Transverse colon (tissue), 4 donors: ENCODE results near the gene SLC25A51. TPM values are rescaled to one million over a fixed set of nuclear protein-coding genes. Genes with fewer than 3 reads are reported as not detected.

Experiments
- DNase-seq: peaks from one replicate; pipeline ENCODE4 v3.0.0-alpha.2; 2019
- H3K27ac ChIP-seq, 4 donors: fragments of 200-600 bp; sonication (generic); 2 replicates each; pipeline ENCODE4 v1.5.1; 2016 to 2018; ENCODE audit warnings: inconsistent platforms in 4 of 4
- H3K27me3 ChIP-seq: fragments of 200-600 bp; sonication (generic); 2 replicates; pipeline ENCODE4 v1.5.1; 2017; ENCODE audit warnings: inconsistent platforms
- H3K36me3 ChIP-seq, 4 donors: fragments of 200-600 bp; sonication (generic); 2 replicates each; pipeline ENCODE4 v1.5.1; 2017 to 2019; ENCODE audit warnings: inconsistent platforms in 4 of 4
- H3K4me1 ChIP-seq, 4 donors: fragments of 200-600 bp; sonication (generic); 2 replicates each; pipeline ENCODE4 v1.5.1; 2017 to 2020; ENCODE audit warnings: inconsistent platforms in 4 of 4
- H3K4me3 ChIP-seq, 4 donors: fragments of 200-600 bp; sonication (generic); 1 replicate in 1 of 4; 2 replicates in 3 of 4; pipeline versions ENCODE4 v1.5.1 to v1.6.1; 2017 to 2019; ENCODE audit warnings: inconsistent platforms in 4 of 4
- H3K9me3 ChIP-seq, 2 donors: fragments of 200-600 bp; sonication (generic); 2 replicates each; pipeline ENCODE4 v1.5.1; 2017 to 2019; ENCODE audit warnings: inconsistent platforms in 2 of 2
- EP300 ChIP-seq: sonication (generic); formaldehyde crosslinking; IDR thresholded peaks from one replicate; pipeline ENCODE4 v1.6.1; 2017; ENCODE audit warnings: antibody characterized with exemption, low read depth
- POLR2A ChIP-seq: fragments of 450-650 bp; IDR thresholded peaks from one replicate; pipeline ENCODE4 v1.6.1; 2016; ENCODE audit warnings: antibody characterized with exemption, mild to moderate bottlenecking, moderate library complexity
- POLR2AphosphoS5 ChIP-seq, 3 donors: sonication (generic); formaldehyde crosslinking; IDR thresholded peaks; one replicate each; pipeline ENCODE4 v1.6.1; 2016; ENCODE audit warnings: antibody characterized with exemption in 3 of 3
- WGBS, 2 donors: methylation state at CpG; one replicate each; pipeline ENCODE4 v1.1.5; 2018; ENCODE audit warnings: low coverage in 1 of 2; 5-methylcytosine and 5-hydroxymethylcytosine counted together
- in situ Hi-C, 4 donors: fragments of 200-750 bp; cut with MboI; loops; one replicate each; pipeline versions ENCODE4 v1.15.0 to v1.15.1; 2017; ENCODE audit warnings: low sequenced_read_pairs in 3 of 4, low pct_ligation_motif_present in 1 of 4, low pct_unique_long_range_greater_than_20kb in 1 of 4
- intact Hi-C: fragments of 100-400 bp; cut with DNase I; formaldehyde crosslinking; loops from one replicate; pipeline ENCODE4 v1.15.1; 2023; ENCODE audit warnings: low total_unique reads
- total RNA-seq, 4 donors: library from RNA; depleted of rRNA; stranded (reverse); fragments of >200 nt; gene quantifications; one replicate each; pipeline ENCODE4 v1.1.0, GENCODE V29; 2016
- TF ChIP-seq, protein P1 (sequence below), 5 experiments: fragments of 200-600 bp in 3 of 5; fragments of 450-650 bp in 2 of 5; sonication (generic) in 3 of 5; IDR thresholded peaks; 1 replicate in 2 of 5; 2 replicates in 3 of 5; pipeline ENCODE4 v1.5.1; 2016 to 2017; ENCODE audit warnings: antibody characterized with exemption in 5 of 5, inconsistent platforms in 3 of 5, mild to moderate bottlenecking in 2 of 5, moderate library complexity in 1 of 5

Gene SLC25A51
- total RNA-seq, 4 donors from 2014 or later: 15.7 to 30.0 (median 24.1) TPM

DNA sequence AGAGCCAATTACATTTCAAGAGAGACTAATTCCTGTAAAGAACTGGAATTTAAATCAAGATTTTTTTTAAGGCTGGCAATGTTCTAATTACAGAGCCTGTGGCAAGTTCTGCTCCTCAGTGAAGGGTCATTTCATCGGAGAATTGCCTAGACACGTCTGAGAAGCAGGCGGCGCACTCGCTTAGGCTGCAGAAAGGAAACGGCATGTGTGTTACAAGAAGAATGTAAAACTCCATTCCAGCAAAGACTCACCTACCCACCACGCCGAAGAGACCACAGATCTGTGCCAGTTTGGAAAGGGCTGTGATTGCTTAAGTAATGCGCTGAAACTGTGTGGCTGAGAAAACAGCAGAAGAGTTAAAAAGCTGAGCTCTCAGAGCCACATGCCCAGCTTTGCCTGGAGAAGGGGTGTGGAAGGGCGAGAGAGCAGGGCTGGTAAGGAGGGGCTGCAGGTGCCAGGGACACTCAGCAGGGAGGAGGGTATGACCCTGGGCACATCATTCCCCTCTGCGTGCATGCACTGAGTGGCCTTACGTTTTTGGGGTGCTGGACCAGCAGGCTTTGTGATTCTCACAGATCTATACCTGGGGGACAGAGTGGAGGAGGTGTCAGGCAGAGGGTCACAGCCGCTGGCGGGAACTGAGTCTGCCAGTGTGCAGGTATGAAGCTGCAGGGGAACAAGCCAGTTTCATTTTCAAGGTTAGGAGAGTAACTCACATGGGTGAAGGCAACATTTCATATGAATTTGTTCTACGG is 17.8 kb upstream of the SLC25A51 start:
- Histone ChIP-seq H3K4me1 (no peaks in the 10 kb centered on the region), H3K4me3 (no peak overlapping the region), H3K9me3 (no peaks in the 10 kb centered on the region), H3K36me3 (no peaks in the 10 kb centered on the region), H3K27ac (no peak overlapping the region), H3K27me3 (no peaks in the 10 kb centered on the region)
- intact Hi-C loops: no loop called here
- in situ Hi-C loops: loop anchor here (25.0 kb wide), 6 partner anchors 141 to 491 kb away; partner anchors contain the start of genes FBXO10 (in 1 of the 4), IGFBPL1 (in 1 of the 4), POLR1E (in 1 of the 4) and SHB (in 1 of the 4)
- WGBS, 2 donors: 80 to 87% methylated on average over 1 to 15 of the region's 15 CpGs
- no peak for TF ChIP-seq POLR2A
- no peak for TF ChIP-seq POLR2AphosphoS5 (IDR thresholded peaks at IDR 0.05)
- TF ChIP-seq, protein P1, sequence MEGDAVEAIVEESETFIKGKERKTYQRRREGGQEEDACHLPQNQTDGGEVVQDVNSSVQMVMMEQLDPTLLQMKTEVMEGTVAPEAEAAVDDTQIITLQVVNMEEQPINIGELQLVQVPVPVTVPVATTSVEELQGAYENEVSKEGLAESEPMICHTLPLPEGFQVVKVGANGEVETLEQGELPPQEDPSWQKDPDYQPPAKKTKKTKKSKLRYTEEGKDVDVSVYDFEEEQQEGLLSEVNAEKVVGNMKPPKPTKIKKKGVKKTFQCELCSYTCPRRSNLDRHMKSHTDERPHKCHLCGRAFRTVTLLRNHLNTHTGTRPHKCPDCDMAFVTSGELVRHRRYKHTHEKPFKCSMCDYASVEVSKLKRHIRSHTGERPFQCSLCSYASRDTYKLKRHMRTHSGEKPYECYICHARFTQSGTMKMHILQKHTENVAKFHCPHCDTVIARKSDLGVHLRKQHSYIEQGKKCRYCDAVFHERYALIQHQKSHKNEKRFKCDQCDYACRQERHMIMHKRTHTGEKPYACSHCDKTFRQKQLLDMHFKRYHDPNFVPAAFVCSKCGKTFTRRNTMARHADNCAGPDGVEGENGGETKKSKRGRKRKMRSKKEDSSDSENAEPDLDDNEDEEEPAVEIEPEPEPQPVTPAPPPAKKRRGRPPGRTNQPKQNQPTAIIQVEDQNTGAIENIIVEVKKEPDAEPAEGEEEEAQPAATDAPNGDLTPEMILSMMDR (IDR thresholded peaks at IDR 0.05): no peak
- no peak for TF ChIP-seq EP300
- DNase-seq: no peak

DNA sequence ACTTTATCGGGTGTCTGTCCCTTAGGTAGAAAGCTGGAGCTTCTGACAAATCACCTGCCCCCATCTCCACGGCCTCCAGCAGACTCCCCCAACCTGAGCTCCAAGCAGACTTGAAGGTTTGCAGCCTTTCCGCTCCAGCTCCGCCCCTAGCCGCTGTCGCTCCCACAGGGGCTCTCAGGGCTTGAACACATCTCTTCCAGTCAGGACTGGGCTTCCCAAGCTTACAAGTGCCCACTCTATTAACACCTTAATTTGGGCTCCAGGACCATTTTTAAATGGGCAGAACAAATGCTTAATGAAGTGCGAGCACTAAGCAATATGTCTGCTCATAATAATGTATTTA is 17.2 kb upstream of the SLC25A51 start:
- Histone ChIP-seq H3K4me3 (no peak overlapping the region), H3K27me3 (no peaks in the 10 kb centered on the region), H3K36me3 (no peaks in the 10 kb centered on the region), H3K9me3 (no peaks in the 10 kb centered on the region), H3K27ac (no peak overlapping the region), H3K4me1 (no peaks in the 10 kb centered on the region)
- no peak for TF ChIP-seq EP300
- no peak for TF ChIP-seq POLR2A
- no peak for TF ChIP-seq POLR2AphosphoS5 (IDR thresholded peaks at IDR 0.05)
- TF ChIP-seq, protein P1 (IDR thresholded peaks at IDR 0.05): no peak
- intact Hi-C loops: no loop called here
- DNase-seq: no peak
- 88 to 92% methylated on average over 6 to 7 of the region's 7 CpGs for WGBS, 2 donors
- in situ Hi-C loops: loop anchor here (25.0 kb wide), 6 partner anchors 141 to 491 kb away; partner anchors contain the start of genes FBXO10 (in 1 of the 4), IGFBPL1 (in 1 of the 4), POLR1E (in 1 of the 4) and SHB (in 1 of the 4)

DNA sequence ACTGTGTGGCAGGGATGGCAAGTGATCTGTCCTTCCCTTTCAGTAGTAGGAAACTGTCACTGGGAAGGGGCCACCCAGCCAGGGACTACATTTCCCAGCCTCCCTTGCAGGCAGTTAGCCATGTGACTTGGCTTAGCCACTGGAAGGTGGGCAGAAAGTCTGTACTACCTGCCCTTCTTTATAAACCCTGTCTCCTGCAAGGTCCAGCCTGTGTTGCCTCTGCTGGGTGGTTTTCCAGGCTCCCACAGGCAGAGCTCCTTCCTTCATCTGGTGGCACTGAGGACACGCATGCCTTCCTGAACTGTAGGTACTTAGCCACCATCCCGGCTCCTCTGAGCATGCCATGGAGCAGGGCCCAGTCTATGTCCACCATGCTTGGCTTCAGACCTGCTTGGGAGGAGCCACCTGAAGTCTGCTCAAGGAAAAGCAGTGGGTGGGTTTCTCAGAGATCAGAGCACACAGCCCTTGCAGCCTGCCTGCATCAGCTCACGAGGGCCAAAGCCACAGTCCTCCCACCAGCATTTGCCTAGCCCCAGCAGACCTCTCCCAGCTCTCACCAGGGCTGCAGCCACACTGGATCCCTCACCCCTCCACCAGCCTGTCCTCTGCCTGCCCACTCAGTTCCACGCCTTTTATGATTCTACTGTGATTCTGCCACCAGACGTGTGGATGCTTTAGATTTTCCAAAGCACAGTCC is 16.7 kb upstream of the SLC25A51 start:
- DNase-seq: no peak
- H3K27ac ChIP-seq: no peak overlapping the region
- WGBS, 2 donors: 96 to 100% methylated on average over 2 to 5 of the region's 5 CpGs
- H3K4me3 ChIP-seq: no peak overlapping the region
- in situ Hi-C loops: loop anchor here (25.0 kb wide), 6 partner anchors 142 to 492 kb away; partner anchors contain the start of genes FBXO10 (in 1 of the 4), IGFBPL1 (in 1 of the 4), POLR1E (in 1 of the 4) and SHB (in 1 of the 4)
- H3K36me3 ChIP-seq: no peaks in the 10 kb centered on the region
- no peaks in the 10 kb centered on the region for H3K4me1 ChIP-seq
- intact Hi-C loops: no loop called here
- no peaks in the 10 kb centered on the region for H3K27me3 ChIP-seq
- H3K9me3 ChIP-seq: no peaks in the 10 kb centered on the region
- TF ChIP-seq POLR2AphosphoS5 (IDR thresholded peaks at IDR 0.05): no peak
- TF ChIP-seq, protein P1 (IDR thresholded peaks at IDR 0.05): no peak
- TF ChIP-seq EP300: no peak
- TF ChIP-seq POLR2A: no peak

DNA sequence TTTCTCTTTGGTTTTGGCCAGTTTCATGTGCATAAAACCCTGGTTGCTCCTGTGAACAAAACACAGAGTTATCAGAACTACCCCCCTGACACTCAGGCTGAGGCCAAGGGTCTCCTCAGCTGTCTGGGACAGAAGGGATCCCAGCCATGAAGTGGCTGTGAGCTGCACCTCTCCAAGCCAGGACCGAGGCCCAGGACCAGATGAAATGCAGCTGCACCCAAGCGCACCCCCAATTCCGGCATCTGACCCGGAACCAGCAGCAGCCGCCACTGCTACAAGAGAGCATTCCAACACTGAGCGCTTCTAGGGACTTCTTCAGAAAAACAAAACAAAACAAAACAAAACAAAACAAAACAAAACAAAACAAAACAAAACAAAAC is 16.0 kb upstream of the SLC25A51 start:
- H3K27ac ChIP-seq: no peak overlapping the region
- TF ChIP-seq EP300 (no peak), POLR2AphosphoS5 (IDR thresholded peaks at IDR 0.05) (no peak), POLR2A (no peak)
- TF ChIP-seq, protein P1 (IDR thresholded peaks at IDR 0.05): no peak
- in situ Hi-C loops: loop anchor here (10.0 to 25.0 kb wide), 7 partner anchors 142 to 492 kb away; partner anchors contain the start of genes FBXO10 (in 1 of the 4), IGFBPL1 (in 1 of the 4), POLR1E (in 1 of the 4) and SHB (in 1 of the 4)
- no peaks in the 10 kb centered on the region for H3K36me3 ChIP-seq
- no peaks in the 10 kb centered on the region for H3K9me3 ChIP-seq
- WGBS, 2 donors: 67 to 89% methylated on average over 1 to 6 of the region's 6 CpGs
- DNase-seq: no peak
- intact Hi-C loops: loop anchor here (5.0 to 10.0 kb wide), 3 partner anchors 45 to 445 kb away; partner anchors contain the start of gene SHB
- no peak overlapping the region for H3K4me3 ChIP-seq
- H3K4me1 ChIP-seq: no peaks in the 10 kb centered on the region
- H3K27me3 ChIP-seq: no peaks in the 10 kb centered on the region
